Measurements from ENCODE around the gene ZNF184.

Gene ZNF184

DNA sequence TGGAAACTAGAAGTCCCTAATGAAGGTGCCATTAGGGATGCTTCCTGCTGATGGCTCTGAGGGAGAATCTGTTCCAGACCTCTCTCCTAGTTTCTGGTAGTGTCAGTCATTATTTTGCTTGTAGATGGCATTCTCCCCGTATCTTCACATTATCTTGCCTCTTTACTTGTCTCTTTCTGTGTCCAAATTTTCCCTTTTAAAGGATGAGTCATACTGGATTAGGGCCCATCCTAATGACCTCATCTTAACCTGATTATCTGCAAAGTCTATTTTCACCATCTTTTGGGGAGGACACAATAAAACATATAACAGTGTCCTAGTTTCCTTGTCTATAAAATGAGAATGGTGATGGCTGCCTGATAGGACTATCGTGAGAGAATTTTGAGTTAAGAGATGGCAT is 57.0 kb downstream of the ZNF184 start:
- DNase-seq: no peak

DNA sequence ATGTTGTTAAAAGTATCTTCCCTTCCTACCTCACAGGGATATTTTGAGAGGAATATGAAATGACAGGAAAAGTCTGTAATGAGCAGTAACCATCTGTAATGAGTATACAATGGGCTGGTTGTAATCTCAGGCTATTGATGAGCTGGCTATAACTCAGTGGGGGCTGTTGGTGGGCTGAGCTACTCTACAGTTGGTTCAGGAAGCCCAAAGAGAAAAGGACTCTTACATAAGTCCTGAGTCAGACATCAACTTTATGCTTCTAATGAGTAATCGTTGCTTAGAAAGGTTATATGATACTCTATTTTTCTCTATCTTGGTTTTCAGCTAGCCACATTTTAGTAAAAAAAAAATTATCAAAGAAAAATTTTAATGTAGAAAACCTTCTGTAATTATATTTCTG is 57.9 kb downstream of the ZNF184 start:
- no peak for DNase-seq

DNA sequence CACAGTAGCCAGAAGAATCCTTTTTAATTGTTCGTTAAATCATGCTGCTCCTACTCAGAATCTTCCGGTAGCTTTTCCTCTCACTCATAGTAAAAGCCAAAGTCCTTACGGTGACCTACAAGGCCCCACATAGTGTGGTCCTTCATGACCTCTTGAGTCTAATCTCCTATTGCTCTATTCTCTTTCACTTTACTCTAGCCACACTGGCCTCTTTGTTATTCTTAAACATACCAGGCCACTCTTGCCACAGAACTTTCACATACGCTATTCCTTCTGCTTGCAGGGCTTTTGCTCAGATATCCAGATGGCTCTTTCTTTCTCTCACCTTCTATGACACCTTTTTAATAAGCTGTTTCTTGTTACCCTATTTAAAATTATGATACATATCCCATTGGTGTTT is 58.6 kb downstream of the ZNF184 start:
- DNase-seq: no peak

DNA sequence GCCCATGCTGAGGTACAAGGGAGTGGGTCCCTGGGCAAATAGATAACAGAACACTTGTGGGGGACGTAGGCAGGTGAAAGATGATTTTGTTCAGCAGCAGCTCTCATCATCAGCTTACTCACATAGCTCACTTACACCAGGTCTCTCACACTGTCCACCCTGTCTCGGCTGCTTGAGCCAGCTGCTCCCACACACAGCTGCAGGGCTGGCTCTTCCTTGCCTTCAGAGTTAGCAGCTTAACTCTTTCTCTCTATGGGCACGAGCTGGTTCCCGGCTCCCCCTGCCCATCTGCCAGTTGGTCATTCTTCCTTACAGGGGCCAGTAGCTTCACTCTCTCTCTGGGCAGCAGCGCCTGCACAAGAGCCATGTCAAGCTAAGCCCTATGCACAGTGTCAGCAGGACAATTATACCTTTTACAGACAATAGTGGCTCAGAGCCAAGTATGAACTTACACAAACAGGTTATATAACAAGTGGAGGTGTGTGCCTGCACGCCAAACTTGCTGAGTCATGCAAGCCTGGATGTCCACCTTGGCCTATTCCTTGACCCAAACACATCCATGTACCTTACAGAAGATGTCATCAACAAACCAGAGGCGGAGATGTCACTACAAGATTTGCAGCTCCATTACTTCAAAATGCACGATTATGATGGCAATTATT is 65.6 kb downstream of the ZNF184 start:
- no peak for DNase-seq

DNA sequence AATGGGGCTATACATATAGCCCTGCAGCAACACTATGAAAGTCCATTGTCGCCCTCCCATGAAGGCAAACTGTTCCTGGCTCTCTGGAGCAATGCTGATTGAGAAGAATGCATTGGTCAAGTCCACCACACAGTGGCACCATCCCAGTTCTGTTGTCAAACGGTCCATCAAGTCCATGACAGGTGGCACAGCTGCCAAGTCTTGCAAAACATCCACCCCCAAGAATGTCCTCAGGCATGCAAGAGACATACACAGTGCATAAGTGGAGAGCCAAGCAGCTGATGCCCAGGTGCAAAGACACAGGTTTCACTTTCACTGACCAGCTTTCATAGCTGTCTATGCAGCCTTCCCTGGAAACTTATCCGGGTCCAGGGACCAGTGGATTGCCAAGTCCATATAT is 66.8 kb downstream of the ZNF184 start:
- DNase-seq: no peak

DNA sequence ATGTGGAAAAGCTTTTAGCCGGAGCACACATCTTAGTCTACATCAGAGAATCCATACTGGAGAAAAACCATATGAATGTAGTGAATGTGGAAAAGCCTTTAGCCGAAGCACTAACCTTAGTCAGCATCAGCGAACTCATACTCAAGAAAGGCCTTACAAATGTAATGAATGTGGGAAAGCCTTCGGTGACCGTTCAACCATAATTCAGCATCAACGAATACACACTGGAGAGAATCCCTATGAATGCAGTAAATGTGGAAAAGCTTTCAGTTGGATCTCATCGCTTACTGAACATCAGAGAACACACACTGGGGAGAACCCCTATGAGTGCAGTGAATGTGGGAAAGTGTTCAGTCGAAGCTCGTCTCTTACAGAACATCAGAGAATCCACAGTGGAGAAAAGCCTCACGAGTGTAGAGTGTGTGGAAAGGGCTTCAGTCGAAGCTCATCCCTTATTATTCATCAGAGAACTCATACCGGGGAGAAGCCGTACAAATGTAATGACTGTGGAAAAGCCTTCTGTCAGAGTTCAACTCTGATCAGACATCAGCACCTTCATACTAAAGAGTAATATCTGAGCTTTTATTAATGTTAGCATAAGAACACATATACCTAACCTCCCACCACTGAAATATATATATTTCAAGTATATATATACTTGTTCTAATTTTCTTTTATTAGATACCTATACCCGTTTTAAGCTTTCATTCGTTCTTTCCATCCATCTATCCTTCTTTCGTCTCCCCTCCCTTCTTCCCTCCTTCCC is 71.8 kb downstream of the ZNF184 start:
- no peak for DNase-seq
